ENCODE measurements around the gene LSAMP.

The LSAMP gene

DNA sequence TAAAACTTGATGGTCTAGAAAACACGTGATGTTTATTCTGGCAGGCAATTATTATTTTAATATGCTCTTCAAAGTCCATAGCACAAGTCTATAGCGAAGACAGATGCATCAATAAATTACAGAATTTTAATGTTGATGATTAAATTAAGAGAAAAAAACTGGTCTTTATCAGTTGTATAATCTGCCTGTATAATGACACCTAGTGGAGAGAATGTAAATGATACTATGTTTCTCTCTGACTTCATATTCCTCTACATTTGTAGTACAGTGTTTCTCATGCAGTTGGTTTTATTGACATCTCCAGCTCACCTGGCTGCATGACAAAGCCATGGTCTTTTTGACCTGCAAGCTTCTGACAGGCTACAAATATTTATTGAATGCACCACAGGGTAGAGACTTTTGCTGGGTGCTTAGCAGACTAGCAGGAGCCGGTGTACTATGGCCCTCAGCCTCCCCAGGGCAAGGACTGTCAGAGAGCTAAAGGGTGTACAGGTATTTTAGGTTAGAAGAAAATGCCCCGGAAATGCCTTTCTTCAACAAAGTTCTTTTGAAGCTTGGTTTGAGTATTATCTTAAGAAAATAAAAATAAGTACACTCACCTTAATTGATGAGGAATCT lies 532.1 kb downstream of the LSAMP start:
- no peak overlapping the region for H3K27ac Mint-ChIP-seq
- no peaks in the 10 kb centered on the region for H3K36me3 Mint-ChIP-seq (ENCODE audit: low read depth)
- peaks cover 11% of the 10 kb centered on the region for H3K4me1 Mint-ChIP-seq
- H3K4me3 Mint-ChIP-seq, result no peak overlapping the region
- DNase-seq, result no peak
- no peaks in the 10 kb centered on the region for H3K9me3 Mint-ChIP-seq
- TF ChIP-seq, protein P1, sequence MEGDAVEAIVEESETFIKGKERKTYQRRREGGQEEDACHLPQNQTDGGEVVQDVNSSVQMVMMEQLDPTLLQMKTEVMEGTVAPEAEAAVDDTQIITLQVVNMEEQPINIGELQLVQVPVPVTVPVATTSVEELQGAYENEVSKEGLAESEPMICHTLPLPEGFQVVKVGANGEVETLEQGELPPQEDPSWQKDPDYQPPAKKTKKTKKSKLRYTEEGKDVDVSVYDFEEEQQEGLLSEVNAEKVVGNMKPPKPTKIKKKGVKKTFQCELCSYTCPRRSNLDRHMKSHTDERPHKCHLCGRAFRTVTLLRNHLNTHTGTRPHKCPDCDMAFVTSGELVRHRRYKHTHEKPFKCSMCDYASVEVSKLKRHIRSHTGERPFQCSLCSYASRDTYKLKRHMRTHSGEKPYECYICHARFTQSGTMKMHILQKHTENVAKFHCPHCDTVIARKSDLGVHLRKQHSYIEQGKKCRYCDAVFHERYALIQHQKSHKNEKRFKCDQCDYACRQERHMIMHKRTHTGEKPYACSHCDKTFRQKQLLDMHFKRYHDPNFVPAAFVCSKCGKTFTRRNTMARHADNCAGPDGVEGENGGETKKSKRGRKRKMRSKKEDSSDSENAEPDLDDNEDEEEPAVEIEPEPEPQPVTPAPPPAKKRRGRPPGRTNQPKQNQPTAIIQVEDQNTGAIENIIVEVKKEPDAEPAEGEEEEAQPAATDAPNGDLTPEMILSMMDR (IDR thresholded peaks at IDR 0.05), result peak; percentile 39
- no peaks in the 10 kb centered on the region for H3K27me3 Mint-ChIP-seq (ENCODE audit: low read depth, poor library complexity)

DNA sequence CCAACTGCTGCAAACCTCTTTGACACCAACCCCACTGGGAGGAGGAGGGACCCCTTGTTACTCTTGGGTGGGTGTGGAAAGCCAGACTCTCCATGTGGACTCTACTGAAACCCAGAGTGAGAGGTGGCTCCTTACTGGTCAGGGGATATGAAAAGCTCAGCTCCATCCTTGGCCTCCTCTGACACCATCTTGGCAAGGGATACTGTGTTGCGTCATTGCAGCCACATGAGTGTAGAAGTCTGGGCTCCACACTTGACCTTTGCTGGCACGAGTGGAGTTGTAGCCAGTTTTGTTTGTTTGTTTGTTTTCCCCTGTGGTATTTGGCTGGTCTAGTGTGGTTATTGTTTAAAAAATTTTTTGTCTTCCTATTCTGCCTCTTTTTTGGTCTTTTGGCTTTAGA lies 532.9 kb downstream of the LSAMP start:
- Mint-ChIP-seq H3K27ac (no peak overlapping the region), H3K27me3 (ENCODE audit: low read depth, poor library complexity) (no peaks in the 10 kb centered on the region), H3K4me1 (peaks cover 3% of the 10 kb centered on the region), H3K36me3 (ENCODE audit: low read depth) (no peaks in the 10 kb centered on the region), H3K9me3 (no peaks in the 10 kb centered on the region), H3K4me3 (no peak overlapping the region)
- no peak for DNase-seq
- TF ChIP-seq, protein P1 (IDR thresholded peaks at IDR 0.05), result no peak

DNA sequence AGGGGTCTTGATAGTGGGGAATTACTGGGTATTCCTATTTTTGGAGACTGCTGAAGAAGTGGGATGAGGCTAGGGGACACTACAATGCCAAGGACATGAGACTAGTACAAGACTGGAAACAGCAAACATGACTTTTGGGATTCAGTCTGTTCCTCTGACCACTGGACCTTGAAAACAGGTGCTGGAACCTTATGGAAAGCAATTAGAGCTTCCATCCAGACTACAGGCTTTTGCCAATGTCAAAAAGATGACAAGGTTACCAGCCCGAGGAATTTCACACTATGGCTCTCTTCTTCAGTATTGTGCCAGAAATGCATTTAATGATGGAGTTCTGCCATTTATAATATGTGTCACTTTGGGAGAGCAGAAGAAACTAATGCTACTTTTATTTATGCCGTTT lies 539.4 kb downstream of the LSAMP start:
- Mint-ChIP-seq H3K27me3 (ENCODE audit: low read depth, poor library complexity) (no peaks in the 10 kb centered on the region), H3K9me3 (no peaks in the 10 kb centered on the region), H3K36me3 (ENCODE audit: low read depth) (no peaks in the 10 kb centered on the region), H3K4me3 (no peak overlapping the region), H3K4me1 (no peaks in the 10 kb centered on the region), H3K27ac (no peak overlapping the region)
- TF ChIP-seq, protein P1 (IDR thresholded peaks at IDR 0.05), result no peak
- DNase-seq, result no peak

DNA sequence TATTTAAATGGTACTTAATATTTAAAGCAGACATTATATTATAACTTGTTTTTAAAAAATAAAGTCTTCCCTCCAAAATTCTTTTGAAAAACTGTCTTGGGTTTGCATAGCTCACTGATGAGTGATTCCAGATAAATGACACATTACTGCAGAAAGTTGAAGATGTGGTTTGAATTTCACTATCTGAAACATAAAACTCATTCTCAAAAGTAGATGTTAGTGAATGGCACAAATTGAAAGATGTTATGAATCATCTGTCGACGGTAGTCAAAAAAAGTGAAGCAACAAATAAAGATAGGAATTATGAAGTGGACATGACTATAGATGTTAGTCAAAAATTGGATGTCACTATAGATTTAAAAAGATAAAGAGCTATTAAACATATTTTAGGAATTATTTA lies 541.4 kb downstream of the LSAMP start:
- DNase-seq, result no peak
- H3K4me1 Mint-ChIP-seq, result no peaks in the 10 kb centered on the region
- TF ChIP-seq, protein P1 (IDR thresholded peaks at IDR 0.05), result no peak

DNA sequence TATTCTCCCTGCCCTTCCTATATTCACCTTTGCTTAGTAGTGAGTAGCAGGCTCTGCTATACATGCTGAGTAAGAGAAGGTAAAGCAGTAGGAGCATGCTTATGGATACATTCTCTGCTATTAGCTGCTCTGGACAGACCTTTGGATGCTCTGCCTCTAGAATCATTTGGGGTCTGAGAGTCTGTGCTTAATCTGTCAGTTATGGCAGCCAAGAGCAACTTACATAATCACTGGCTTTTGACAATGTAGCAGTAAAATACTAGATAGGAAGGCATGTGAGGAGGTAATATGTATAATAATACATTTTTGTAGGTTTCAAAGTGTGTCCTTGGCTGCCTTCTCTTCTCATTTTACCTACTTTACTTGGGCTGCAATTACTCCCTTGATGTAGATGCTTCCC lies 544.3 kb downstream of the LSAMP start:
- Mint-ChIP-seq H3K9me3 (no peaks in the 10 kb centered on the region), H3K27me3 (ENCODE audit: low read depth, poor library complexity) (no peaks in the 10 kb centered on the region)
- TF ChIP-seq, protein P1 (IDR thresholded peaks at IDR 0.05), result no peak

More for the DNA sequence above, 541.4 kb downstream of the LSAMP start:
- no peaks in the 10 kb centered on the region for H3K36me3 Mint-ChIP-seq (ENCODE audit: low read depth)
- H3K27ac Mint-ChIP-seq, result no peak overlapping the region
- no peaks in the 10 kb centered on the region for H3K27me3 Mint-ChIP-seq (ENCODE audit: low read depth, poor library complexity)
- no peaks in the 10 kb centered on the region for H3K9me3 Mint-ChIP-seq
- H3K4me3 Mint-ChIP-seq, result no peak overlapping the region

DNA sequence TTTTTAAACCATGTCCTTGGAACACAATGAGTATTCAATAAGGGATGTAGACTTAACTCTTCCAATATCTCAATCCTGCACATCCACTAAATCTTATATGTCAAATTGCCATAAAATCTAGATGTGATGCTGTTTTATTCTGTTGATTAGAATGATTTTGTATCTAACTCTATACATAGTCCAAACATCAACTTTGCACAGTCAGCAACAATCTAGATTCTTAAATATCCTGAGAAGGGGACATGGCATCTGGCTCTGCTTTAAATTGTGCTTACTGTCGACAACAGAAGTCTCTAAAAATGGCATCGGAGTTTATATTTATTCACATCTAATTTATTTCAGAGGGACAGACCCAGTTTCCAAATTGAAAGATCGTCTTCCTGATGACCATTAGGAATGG lies 545.8 kb downstream of the LSAMP start:
- TF ChIP-seq, protein P1 (IDR thresholded peaks at IDR 0.05), result no peak
- H3K4me1 Mint-ChIP-seq, result no peaks in the 10 kb centered on the region
- no peak overlapping the region for H3K27ac Mint-ChIP-seq
- no peaks in the 10 kb centered on the region for H3K36me3 Mint-ChIP-seq (ENCODE audit: low read depth)
- H3K27me3 Mint-ChIP-seq (ENCODE audit: low read depth, poor library complexity), result no peaks in the 10 kb centered on the region
- no peak overlapping the region for H3K4me3 Mint-ChIP-seq
- DNase-seq, result no peak
- no peaks in the 10 kb centered on the region for H3K9me3 Mint-ChIP-seq

More for the DNA sequence above, 544.3 kb downstream of the LSAMP start:
- no peak overlapping the region for H3K27ac Mint-ChIP-seq
- no peaks in the 10 kb centered on the region for H3K36me3 Mint-ChIP-seq (ENCODE audit: low read depth)
- H3K4me3 Mint-ChIP-seq, result no peak overlapping the region
- no peak for DNase-seq
- H3K4me1 Mint-ChIP-seq, result no peaks in the 10 kb centered on the region
